Spleen (tissue), 11 donors: ENCODE results near the gene GZMH. TPM values are rescaled to one million over a fixed set of nuclear protein-coding genes. Genes with fewer than 3 reads are reported as not detected.

Experiments
- DNase-seq: peaks from one replicate; pipeline ENCODE4 v3.0.0-alpha.2; 2020
- H3K27ac ChIP-seq, 8 donors: fragments of 200-600 bp; sonication (generic) in 7 of 8; 1 replicate in 4 of 8; 2 replicates in 4 of 8; pipeline versions ENCODE4 v1.5.0 to v1.8.0; 2016 to 2021; ENCODE audit warnings: inconsistent platforms in 4 of 8, mild to moderate bottlenecking in 4 of 8, moderate library complexity in 1 of 8
- H3K27me3 ChIP-seq, 7 donors: fragments of 200-600 bp; sonication (generic) in 6 of 7; replicated peaks in 1 of 7; 1 replicate in 4 of 7; 2 replicates in 3 of 7; pipeline versions ENCODE4 v1.5.0 to v1.8.0; 2016 to 2021; ENCODE audit warnings: inconsistent platforms in 3 of 7, mild to moderate bottlenecking in 1 of 7
- H3K36me3 ChIP-seq, 6 donors: fragments of 200-600 bp; sonication (generic) in 5 of 6; 1 replicate in 4 of 6; 2 replicates in 2 of 6; pipeline versions ENCODE4 v1.5.0 to v1.8.0; 2016 to 2021; ENCODE audit warnings: inconsistent platforms in 2 of 6
- H3K4me1 ChIP-seq, 6 donors: fragments of 200-600 bp; sonication (generic) in 5 of 6; 1 replicate in 3 of 6; 2 replicates in 3 of 6; pipeline versions ENCODE4 v1.5.0 to v1.8.0; 2016 to 2021; ENCODE audit warnings: inconsistent platforms in 3 of 6
- H3K4me3 ChIP-seq, 8 donors: fragments of 200-600 bp; sonication (generic) in 7 of 8; 1 replicate in 4 of 8; 2 replicates in 4 of 8; pipeline versions ENCODE4 v1.5.0 to v1.8.0; 2016 to 2021; ENCODE audit warnings: inconsistent platforms in 4 of 8, mild to moderate bottlenecking in 4 of 8, moderate library complexity in 2 of 8
- H3K9me3 ChIP-seq, 8 donors: fragments of 200-600 bp; sonication (generic) in 7 of 8; 1 replicate in 4 of 8; 2 replicates in 4 of 8; pipeline versions ENCODE4 v1.5.0 to v1.8.0; 2016 to 2021; ENCODE audit warnings: inconsistent platforms in 4 of 8
- CTCF ChIP-seq, 11 experiments: fragments of 200-600 bp in 7 of 11; fragments of 450-650 bp in 4 of 11; sonication (generic) in 4 of 11; IDR thresholded peaks in 8 of 11; conservative IDR thresholded peaks in 3 of 11; 1 replicate in 7 of 11; 2 replicates in 4 of 11; pipeline versions ENCODE4 v1.4.0 to v1.8.0; 2016 to 2021; ENCODE audit warnings: antibody characterized with exemption in 11 of 11, inconsistent platforms in 4 of 11, mild to moderate bottlenecking in 1 of 11
- POLR2A ChIP-seq, 3 donors: fragments of 450-650 bp; IDR thresholded peaks; one replicate each; pipeline ENCODE4 v1.5.1; 2017; ENCODE audit warnings: antibody characterized with exemption in 3 of 3, mild to moderate bottlenecking in 1 of 3
- POLR2AphosphoS5 ChIP-seq, 3 donors: sonication (generic); formaldehyde crosslinking; IDR thresholded peaks; one replicate each; pipeline ENCODE4 v1.5.1; 2017; ENCODE audit warnings: antibody characterized with exemption in 3 of 3
- WGBS, 5 donors: extraction: QIAGEN DNeasy Blood & Tissue Kit in 3 of 5; methylation state at CpG; one replicate each; pipeline versions ENCODE4 v1.1.5 to v1.1.7; 2013 to 2018; 5-methylcytosine and 5-hydroxymethylcytosine counted together
- intact Hi-C: fragments of 100-400 bp; cut with DNase I; formaldehyde crosslinking; loops from one replicate; pipeline ENCODE4 v1.15.0; 2023; ENCODE audit warnings: low total_unique reads
- polyA plus RNA-seq, 3 donors: library from polyadenylated mRNA; stranded (reverse); fragments of 200-250 nt; gene quantifications; one replicate each; pipeline ENCODE4 v1.2.1, GENCODE V29; 2013
- total RNA-seq, 7 donors: library from RNA; depleted of rRNA in 3 of 7; stranded (reverse); fragments of >200 nt in 3 of 7; fragmentation: NEBNext Ultra II Directional in 4 of 7; extraction: Animal tissue kit (Norgen Biotek cat#: 25700) in 4 of 7; gene quantifications; one replicate each; pipeline versions ENCODE4 v1.1.0 to v1.2.1, GENCODE V29; 2016 to 2021
- donor health status: healthy with polysubstance abuse.
- donor health status: DM: no; HTN: no; CAD: no; lungs with moderate emphysema.
- donor health status: DM: no; HTN: no; CAD: no.
- donor health status: Bipolar disorder and iron deficiency.
- donor health status: healthy.
- donor health status: DM: no; HTN: no; CAD: no.
- donor health status: DM: yes; HTN: yes; CAD: no.

GZMH gene
- total and polyA plus RNA-seq, 10 donors = 2.8 to 29.4 (median 9.7) TPM

GRCh38 chr14:24630872-24631477 lies 21.5 kb upstream of the GZMH start:
- intact Hi-C loops = no loop called here
- H3K4me3 ChIP-seq = peak overlapping the region in 1 of 8 donors; percentile 50
- no peaks in the 10 kb centered on the region for H3K9me3 ChIP-seq
- no peaks in the 10 kb centered on the region for H3K4me1 ChIP-seq
- 81 to 96% (median 88%) methylated on average over 9 to 10 of the region's 10 CpGs for WGBS, 5 donors
- TF ChIP-seq CTCF (IDR thresholded peaks at IDR 0.05 in 8 of 11, conservative IDR thresholded peaks at IDR 0.05 in 3 of 11) (no peak), POLR2A (IDR thresholded peaks at IDR 0.05) (no peak), POLR2AphosphoS5 (IDR thresholded peaks at IDR 0.05) (no peak)
- no peaks in the 10 kb centered on the region for H3K27me3 ChIP-seq
- DNase-seq = no peak
- H3K36me3 ChIP-seq = no peaks in the 10 kb centered on the region
- no peak overlapping the region for H3K27ac ChIP-seq

GRCh38 chr14:24630087-24630871 lies 20.8 kb upstream of the GZMH start:
- Histone ChIP-seq H3K4me1 (no peaks in the 10 kb centered on the region), H3K4me3 (no peak overlapping the region), H3K36me3 (no peaks in the 10 kb centered on the region), H3K27ac (no peak overlapping the region), H3K9me3 (no peaks in the 10 kb centered on the region), H3K27me3 (no peaks in the 10 kb centered on the region)
- 76 to 85% (median 82%) methylated on average over 3 of the region's 3 CpGs for WGBS, 5 donors
- intact Hi-C loops = no loop called here
- TF ChIP-seq POLR2AphosphoS5 (IDR thresholded peaks at IDR 0.05) (no peak), CTCF (IDR thresholded peaks at IDR 0.05 in 8 of 11, conservative IDR thresholded peaks at IDR 0.05 in 3 of 11) (no peak), POLR2A (IDR thresholded peaks at IDR 0.05) (no peak)
- no peak for DNase-seq

GRCh38 chr14:24629521-24629920 lies 20.0 kb upstream of the GZMH start:
- intact Hi-C loops = no loop called here
- TF ChIP-seq POLR2AphosphoS5 (IDR thresholded peaks at IDR 0.05) (no peak), CTCF (IDR thresholded peaks at IDR 0.05 in 8 of 11, conservative IDR thresholded peaks at IDR 0.05 in 3 of 11) (no peak), POLR2A (IDR thresholded peaks at IDR 0.05) (no peak)
- H3K27me3 ChIP-seq = no peaks in the 10 kb centered on the region
- H3K27ac ChIP-seq = no peak overlapping the region
- 82 to 91% (median 86%) methylated on average over 6 of the region's 6 CpGs for WGBS, 5 donors
- no peak overlapping the region for H3K4me3 ChIP-seq
- H3K9me3 ChIP-seq = no peaks in the 10 kb centered on the region
- DNase-seq = no peak
- H3K4me1 ChIP-seq = no peaks in the 10 kb centered on the region
- H3K36me3 ChIP-seq = no peaks in the 10 kb centered on the region

GRCh38 chr14:24613747-24614146 lies 4.3 kb upstream of the GZMH start:
- H3K27ac ChIP-seq = no peak overlapping the region
- DNase-seq = no peak
- H3K36me3 ChIP-seq = no peaks in the 10 kb centered on the region
- intact Hi-C loops = no loop called here
- H3K4me1 ChIP-seq = peaks cover 0 to 7% (median 0%) of the 10 kb centered on the region in 6 donors
- TF ChIP-seq POLR2A (IDR thresholded peaks at IDR 0.05) (no peak), CTCF (IDR thresholded peaks at IDR 0.05 in 8 of 11, conservative IDR thresholded peaks at IDR 0.05 in 3 of 11) (no peak), POLR2AphosphoS5 (IDR thresholded peaks at IDR 0.05) (no peak)
- no peak overlapping the region for H3K4me3 ChIP-seq
- peaks cover 0 to 10% (median 0%) of the 10 kb centered on the region in 8 donors for H3K9me3 ChIP-seq
- 83 to 98% (median 94%) methylated on average over 2 of the region's 2 CpGs for WGBS, 5 donors
- H3K27me3 ChIP-seq = no peaks in the 10 kb centered on the region
